Natural killer cell (primary cell): Measurements from ENCODE around the gene ARL13B. TPM values are rescaled to one million over a fixed set of nuclear protein-coding genes. Genes with fewer than 3 reads are reported as not detected.

ENCODE experiments used
- ATAC-seq, 3 donors: fragments of 150-1000 bp in 2 of 3; fragments of 200-7000 bp in 1 of 3; cut with Tn5 transposase; 1 replicate in 1 of 3; 2 replicates in 2 of 3; pipeline ENCODE4 v1.10.0; 2021; ENCODE audit warnings: mild to moderate bottlenecking in 2 of 3, moderate library complexity in 2 of 3
- DNase-seq, 2 donors: peaks; one replicate each; pipeline versions ENCODE4 v3.0.0 to v3.0.0-alpha.2; 2013 to 2021; ENCODE audit warnings: mixed read lengths in 1 of 2
- H3K27ac ChIP-seq: one replicate; pipeline ENCODE4 v1.5.1; 2013; ENCODE audit warnings: mild to moderate bottlenecking, low read length
- H3K27me3 ChIP-seq: one replicate; pipeline ENCODE4 v1.6.1; 2013; ENCODE audit warnings: low read length; ENCODE audit not compliant: control insufficient read depth, insufficient read depth
- H3K36me3 ChIP-seq: one replicate; pipeline ENCODE4 v1.6.1; 2013; ENCODE audit warnings: low read length; ENCODE audit not compliant: control insufficient read depth, insufficient read depth
- H3K4me1 ChIP-seq: one replicate; pipeline ENCODE4 v1.6.1; 2013; ENCODE audit warnings: low read length; ENCODE audit not compliant: control insufficient read depth, insufficient read depth
- H3K4me3 ChIP-seq: one replicate; pipeline ENCODE4 v1.5.1; 2013; ENCODE audit warnings: low read length
- H3K9me3 ChIP-seq: one replicate; pipeline ENCODE4 v1.6.1; 2013; ENCODE audit warnings: low read length; ENCODE audit not compliant: control insufficient read depth, insufficient read depth
- H3K27ac Mint-ChIP-seq, 2 donors: one replicate each; pipeline ENCODE4 v1.8.0; 2022; ENCODE audit warnings: mild to moderate bottlenecking in 2 of 2, mixed read lengths in 2 of 2, moderate library complexity in 1 of 2
- H3K27me3 Mint-ChIP-seq, 2 donors: one replicate each; pipeline ENCODE4 v1.8.0; 2022; ENCODE audit warnings: low read depth in 2 of 2, mixed read lengths in 2 of 2
- H3K36me3 Mint-ChIP-seq: one replicate; pipeline ENCODE4 v1.8.0; 2022; ENCODE audit warnings: mixed read lengths
- H3K4me1 Mint-ChIP-seq, 2 donors: one replicate each; pipeline ENCODE4 v1.8.0; 2022; ENCODE audit warnings: mixed read lengths in 2 of 2
- H3K4me3 Mint-ChIP-seq: one replicate; pipeline ENCODE4 v1.8.0; 2022; ENCODE audit warnings: mild to moderate bottlenecking, moderate library complexity, mixed read lengths
- H3K9me3 Mint-ChIP-seq, 2 donors: one replicate each; pipeline ENCODE4 v1.8.0; 2022; ENCODE audit warnings: mixed read lengths in 2 of 2
- WGBS: methylation state at CpG from one replicate; pipeline ENCODE4 v1.1.7; 2013; ENCODE audit warnings: missing lambda C conversion rate; ENCODE audit not compliant: insufficient coverage; 5-methylcytosine and 5-hydroxymethylcytosine counted together
- intact Hi-C: fragments of 100-400 bp; cut with micrococcal nuclease; formaldehyde crosslinking; loops from one replicate; pipeline ENCODE4 v1.14.2; 2022
- total RNA-seq, 4 donors: library from RNA; stranded (reverse); fragments of 120-200 nt in 1 of 4; gene quantifications; one replicate each; pipeline versions ENCODE4 v1.2.3 to v1.2.4, GENCODE V29; 2013 to 2022
- TF ChIP-seq, protein P1 (sequence below): fragments of 200-600 bp; IDR thresholded peaks from one replicate; pipeline ENCODE4 v1.8.0; 2022; ENCODE audit warnings: antibody characterized with exemption

Gene ARL13B
- total RNA-seq, 3 donors from 2014 or later (not counting 1 experiment from before 2014, with no cell fraction given) = 8.3 to 14.3 (median 10.5) TPM

DNA sequence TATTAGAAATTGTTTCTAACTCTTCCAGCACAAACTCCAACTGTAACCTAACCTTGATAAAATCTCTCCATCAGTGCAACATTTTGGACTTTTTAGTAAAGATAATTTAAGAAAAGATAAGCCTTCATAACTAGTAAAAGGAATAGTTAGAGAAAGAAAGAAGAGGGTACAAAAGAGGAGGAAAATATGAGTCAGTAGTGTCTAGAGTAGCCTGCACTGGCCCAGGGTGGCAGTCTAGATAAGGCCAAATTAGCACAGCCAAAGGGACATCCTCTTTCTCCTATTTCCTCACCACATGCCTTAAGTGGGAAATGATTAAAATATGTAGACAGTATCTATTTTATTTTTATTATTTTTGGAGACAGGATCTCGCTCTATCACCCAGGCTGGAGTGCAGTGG lies 10.0 kb upstream of the ARL13B start:
- H3K27me3 ChIP-seq = peaks cover 11% of the 10 kb centered on the region
- DNase-seq (no peak), ATAC-seq (no peak)
- peaks cover 11% of the 10 kb centered on the region for H3K4me1 ChIP-seq
- TF ChIP-seq, protein P1, sequence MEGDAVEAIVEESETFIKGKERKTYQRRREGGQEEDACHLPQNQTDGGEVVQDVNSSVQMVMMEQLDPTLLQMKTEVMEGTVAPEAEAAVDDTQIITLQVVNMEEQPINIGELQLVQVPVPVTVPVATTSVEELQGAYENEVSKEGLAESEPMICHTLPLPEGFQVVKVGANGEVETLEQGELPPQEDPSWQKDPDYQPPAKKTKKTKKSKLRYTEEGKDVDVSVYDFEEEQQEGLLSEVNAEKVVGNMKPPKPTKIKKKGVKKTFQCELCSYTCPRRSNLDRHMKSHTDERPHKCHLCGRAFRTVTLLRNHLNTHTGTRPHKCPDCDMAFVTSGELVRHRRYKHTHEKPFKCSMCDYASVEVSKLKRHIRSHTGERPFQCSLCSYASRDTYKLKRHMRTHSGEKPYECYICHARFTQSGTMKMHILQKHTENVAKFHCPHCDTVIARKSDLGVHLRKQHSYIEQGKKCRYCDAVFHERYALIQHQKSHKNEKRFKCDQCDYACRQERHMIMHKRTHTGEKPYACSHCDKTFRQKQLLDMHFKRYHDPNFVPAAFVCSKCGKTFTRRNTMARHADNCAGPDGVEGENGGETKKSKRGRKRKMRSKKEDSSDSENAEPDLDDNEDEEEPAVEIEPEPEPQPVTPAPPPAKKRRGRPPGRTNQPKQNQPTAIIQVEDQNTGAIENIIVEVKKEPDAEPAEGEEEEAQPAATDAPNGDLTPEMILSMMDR = no peak
- H3K27ac ChIP-seq = no peak overlapping the region
- H3K36me3 Mint-ChIP-seq = no peaks in the 10 kb centered on the region
- H3K9me3 ChIP-seq = no peaks in the 10 kb centered on the region
- 88% methylated on average over 1 of the region's 1 CpG for WGBS
- H3K27ac Mint-ChIP-seq = no peak overlapping the region
- peaks cover 9 to 14% of the 10 kb centered on the region in 2 donors for H3K4me1 Mint-ChIP-seq
- no peak overlapping the region for H3K4me3 Mint-ChIP-seq
- H3K4me3 ChIP-seq = no peak overlapping the region
- intact Hi-C loops = no loop called here
- peaks cover 13 to 18% of the 10 kb centered on the region in 2 donors for H3K27me3 Mint-ChIP-seq
- H3K36me3 ChIP-seq = no peaks in the 10 kb centered on the region
- H3K9me3 Mint-ChIP-seq = no peaks in the 10 kb centered on the region

- no peak within 1 kb of the TSS for H3K27ac ChIP-seq
- no peaks in the 10 kb centered on the region for H3K36me3 ChIP-seq
- Mint-ChIP-seq H3K27me3 (peaks cover 18 to 26% of the 10 kb centered on the region in 2 donors), H3K9me3 (no peaks in the 10 kb centered on the region), H3K4me3 (peak within 1 kb of the TSS; percentile 83), H3K36me3 (no peaks in the 10 kb centered on the region), H3K27ac (peak within 1 kb of the TSS in 1 of 2 donors; percentile 35), H3K4me1 (peaks cover 9 to 14% of the 10 kb centered on the region in 2 donors)
- H3K27me3 ChIP-seq = peaks cover 11% of the 10 kb centered on the region
- peaks cover 11% of the 10 kb centered on the region for H3K4me1 ChIP-seq
- intact Hi-C loops = no loop called here
- H3K9me3 ChIP-seq = no peaks in the 10 kb centered on the region
- WGBS = under 1% methylated on average over 53 of the region's 53 CpGs
- TF ChIP-seq, protein P1 = no peak
- ATAC-seq (peak; percentile 81 to 96 (median 89)), DNase-seq (peak in 1 of 2 donors; percentile 67)
- peak within 1 kb of the TSS; percentile 28 for H3K4me3 ChIP-seq
Measured at GRCh38 chr3:93973131-93974126, 6.5 kb upstream of the ARL13B start, which contains the start of gene PROS1. TSS of gene PROS1 (minus strand) at chr3:93973896. CDS start at chr3:93973749, 147 bp downstream.

GRCh38 chr3:93981649-93982048 lies 1.7 kb downstream of the ARL13B start:
- Mint-ChIP-seq H3K9me3 (no peaks in the 10 kb centered on the region), H3K27me3 (no peaks in the 10 kb centered on the region), H3K4me1 (peaks cover 15 to 20% of the 10 kb centered on the region in 2 donors), H3K36me3 (no peaks in the 10 kb centered on the region), H3K27ac (peak overlapping the region; percentile 35 to 70), H3K4me3 (peak overlapping the region; percentile 67)
- Histone ChIP-seq H3K27me3 (no peaks in the 10 kb centered on the region), H3K4me3 (no peak overlapping the region), H3K4me1 (peaks cover 10% of the 10 kb centered on the region), H3K36me3 (no peaks in the 10 kb centered on the region), H3K27ac (no peak overlapping the region), H3K9me3 (no peaks in the 10 kb centered on the region)
- intact Hi-C loops = no loop called here
- WGBS = 97% methylated on average over 13 of the region's 13 CpGs
- DNase-seq (no peak), ATAC-seq (no peak)
- TF ChIP-seq, protein P1 = no peak
